Smooth muscle cell (in vitro differentiated cells): ENCODE data around the gene LNPEP. TPM values are rescaled to one million over a fixed set of nuclear protein-coding genes. Genes with fewer than 3 reads are reported as not detected.

ENCODE experiments used
- DNase-seq: peaks from one replicate; lab custom pipeline; 2025; ENCODE audit not compliant: unreplicated experiment; lab: John Stamatoyannopoulos, UW
- H2AFZ ChIP-seq: fragments of 200-600 bp; sonication (generic); 2 replicates; pipeline ENCODE4 v1.6.0; 2016; ENCODE audit warnings: antibody characterized with exemption, low read depth, mild to moderate bottlenecking
- H3F3A ChIP-seq: fragments of 200-600 bp; sonication (generic); 2 replicates; pipeline ENCODE4 v1.6.0; 2017; ENCODE audit warnings: antibody characterized with exemption, low read depth
- H3K27ac ChIP-seq: fragments of 200-600 bp; sonication (generic); 2 replicates; pipeline ENCODE4 v1.5.1; 2016; ENCODE audit warnings: low read depth, mild to moderate bottlenecking
- H3K27me3 ChIP-seq: fragments of 200-600 bp; sonication (generic); 2 replicates; pipeline ENCODE4 v1.6.1; 2016; ENCODE audit warnings: low read depth, mild to moderate bottlenecking
- H3K36me3 ChIP-seq: fragments of 200-600 bp; sonication (generic); 2 replicates; pipeline ENCODE4 v1.5.1; 2016; ENCODE audit warnings: low read depth
- H3K4me1 ChIP-seq: fragments of 200-600 bp; sonication (generic); 2 replicates; pipeline ENCODE4 v1.5.1; 2016; ENCODE audit warnings: low read depth
- H3K4me2 ChIP-seq: fragments of 200-600 bp; sonication (generic); 2 replicates; pipeline ENCODE4 v1.6.0; 2016; ENCODE audit warnings: mild to moderate bottlenecking
- H3K4me3 ChIP-seq: fragments of 200-600 bp; sonication (generic); 2 replicates; pipeline ENCODE4 v1.5.1; 2016; ENCODE audit warnings: mild to moderate bottlenecking
- H3K79me2 ChIP-seq: fragments of 200-600 bp; sonication (generic); 2 replicates; pipeline ENCODE4 v1.6.0; 2016; ENCODE audit warnings: low read depth, mild to moderate bottlenecking
- H3K9ac ChIP-seq: fragments of 200-600 bp; sonication (generic); 2 replicates; pipeline ENCODE4 v1.6.0; 2016; ENCODE audit warnings: low read depth
- H3K9me3 ChIP-seq: fragments of 200-600 bp; sonication (generic); replicated peaks from 2 replicates; pipeline ENCODE4 v1.5.1; 2016; ENCODE audit warnings: low read depth
- H4K20me1 ChIP-seq: fragments of 200-600 bp; sonication (generic); 2 replicates; pipeline ENCODE4 v1.6.0; 2016; ENCODE audit warnings: low read depth
- WGBS: methylation state at CpG from one replicate; pipeline ENCODE4 v1.1.7; 2016; ENCODE audit warnings: low lambda C conversion rate; 5-methylcytosine and 5-hydroxymethylcytosine counted together
- polyA plus RNA-seq: library from polyadenylated mRNA; unstranded; fragments of >200 nt; fragmentation: Nextera tagmentation; extraction: Ambion mirVana; gene quantifications from 2 replicates; pipeline ENCODE4 v1.2.1, GENCODE V29; 2016
- total RNA-seq: library from RNA; depleted of rRNA; stranded (reverse); fragments of >200 nt; gene quantifications from 2 replicates; pipeline ENCODE4 v1.2.3, GENCODE V29; 2014
- TF ChIP-seq, protein P1 (sequence below): fragments of 200-600 bp; sonication (generic); IDR thresholded peaks from 2 replicates; pipeline ENCODE4 v1.5.1; 2017; ENCODE audit warnings: borderline replicate concordance, mild to moderate bottlenecking, antibody characterized with exemption; ENCODE audit not compliant: insufficient read depth, poor library complexity, severe bottlenecking

Gene LNPEP
- total and polyA plus RNA-seq, 2 experiments from 2014 or later: 2.3 to 24.3 TPM

DNA sequence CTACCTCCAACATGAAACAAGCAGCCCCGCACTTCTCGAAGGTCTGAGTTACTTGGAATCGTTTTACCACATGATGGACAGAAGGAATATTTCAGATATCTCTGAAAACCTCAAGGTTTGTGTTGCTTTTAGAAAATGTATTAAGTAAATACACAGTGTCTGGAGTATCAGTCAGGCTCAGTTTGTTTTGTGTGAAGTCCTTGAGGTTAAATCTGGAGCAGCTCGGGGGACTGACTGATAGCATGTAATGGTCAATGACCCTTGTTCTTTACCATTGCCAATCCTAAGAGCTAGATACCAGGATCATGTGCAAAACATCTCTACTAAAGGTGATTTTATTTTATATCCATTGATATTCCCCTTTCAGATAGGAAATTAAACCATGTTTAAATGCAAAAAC lies 26.9 kb upstream of the LNPEP start:
- Histone ChIP-seq H2AFZ (no peak overlapping the region), H4K20me1 (no peaks in the 10 kb centered on the region), H3K9me3 (no peaks in the 10 kb centered on the region), H3F3A (no peaks in the 10 kb centered on the region), H3K36me3 (no peaks in the 10 kb centered on the region), H3K27me3 (no peaks in the 10 kb centered on the region), H3K4me2 (no peak overlapping the region), H3K27ac (no peak overlapping the region), H3K4me3 (no peak overlapping the region), H3K79me2 (no peaks in the 10 kb centered on the region), H3K9ac (no peak overlapping the region), H3K4me1 (no peaks in the 10 kb centered on the region)
- DNase-seq: no peak
- WGBS: 75% methylated on average over 4 of the region's 4 CpGs
- TF ChIP-seq, protein P1, sequence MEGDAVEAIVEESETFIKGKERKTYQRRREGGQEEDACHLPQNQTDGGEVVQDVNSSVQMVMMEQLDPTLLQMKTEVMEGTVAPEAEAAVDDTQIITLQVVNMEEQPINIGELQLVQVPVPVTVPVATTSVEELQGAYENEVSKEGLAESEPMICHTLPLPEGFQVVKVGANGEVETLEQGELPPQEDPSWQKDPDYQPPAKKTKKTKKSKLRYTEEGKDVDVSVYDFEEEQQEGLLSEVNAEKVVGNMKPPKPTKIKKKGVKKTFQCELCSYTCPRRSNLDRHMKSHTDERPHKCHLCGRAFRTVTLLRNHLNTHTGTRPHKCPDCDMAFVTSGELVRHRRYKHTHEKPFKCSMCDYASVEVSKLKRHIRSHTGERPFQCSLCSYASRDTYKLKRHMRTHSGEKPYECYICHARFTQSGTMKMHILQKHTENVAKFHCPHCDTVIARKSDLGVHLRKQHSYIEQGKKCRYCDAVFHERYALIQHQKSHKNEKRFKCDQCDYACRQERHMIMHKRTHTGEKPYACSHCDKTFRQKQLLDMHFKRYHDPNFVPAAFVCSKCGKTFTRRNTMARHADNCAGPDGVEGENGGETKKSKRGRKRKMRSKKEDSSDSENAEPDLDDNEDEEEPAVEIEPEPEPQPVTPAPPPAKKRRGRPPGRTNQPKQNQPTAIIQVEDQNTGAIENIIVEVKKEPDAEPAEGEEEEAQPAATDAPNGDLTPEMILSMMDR: no peak

DNA sequence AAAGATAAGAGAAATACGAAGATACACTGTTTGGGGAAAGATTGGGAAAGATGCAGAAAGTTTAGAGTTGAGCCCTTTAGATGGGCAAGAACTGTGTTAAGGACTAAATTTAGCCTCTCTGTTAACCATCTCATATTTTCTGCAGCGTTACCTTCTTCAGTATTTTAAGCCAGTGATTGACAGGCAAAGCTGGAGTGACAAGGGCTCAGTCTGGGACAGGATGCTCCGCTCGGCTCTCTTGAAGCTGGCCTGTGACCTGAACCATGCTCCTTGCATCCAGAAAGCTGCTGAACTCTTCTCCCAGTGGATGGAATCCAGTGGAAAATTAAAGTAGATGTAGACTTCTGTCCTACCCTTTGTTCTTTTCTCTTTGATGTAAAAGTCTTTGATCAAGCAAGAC lies 26.4 kb upstream of the LNPEP start:
- TF ChIP-seq, protein P1: no peak
- no peak for DNase-seq
- H2AFZ ChIP-seq: no peak overlapping the region
- H3K27ac ChIP-seq: no peak overlapping the region
- H3K4me3 ChIP-seq: no peak overlapping the region
- WGBS: 90% methylated on average over 4 of the region's 4 CpGs
- no peaks in the 10 kb centered on the region for H3K36me3 ChIP-seq
- H3K27me3 ChIP-seq: no peaks in the 10 kb centered on the region
- no peaks in the 10 kb centered on the region for H3K9me3 ChIP-seq
- H3K4me2 ChIP-seq: no peak overlapping the region
- H4K20me1 ChIP-seq: no peaks in the 10 kb centered on the region
- H3F3A ChIP-seq: no peaks in the 10 kb centered on the region
- H3K4me1 ChIP-seq: no peaks in the 10 kb centered on the region
- no peak overlapping the region for H3K9ac ChIP-seq
- no peaks in the 10 kb centered on the region for H3K79me2 ChIP-seq

- no peak for DNase-seq
- Histone ChIP-seq H4K20me1 (no peaks in the 10 kb centered on the region), H3K27me3 (no peaks in the 10 kb centered on the region), H3F3A (no peaks in the 10 kb centered on the region), H3K4me3 (no peak overlapping the region), H3K79me2 (no peaks in the 10 kb centered on the region), H3K9me3 (no peaks in the 10 kb centered on the region), H3K27ac (no peak overlapping the region), H3K9ac (no peak overlapping the region), H2AFZ (no peak overlapping the region), H3K4me1 (no peaks in the 10 kb centered on the region), H3K36me3 (no peaks in the 10 kb centered on the region), H3K4me2 (no peak overlapping the region)
- 90% methylated on average over 2 of the region's 2 CpGs for WGBS
- TF ChIP-seq, protein P1: no peak
Observed at GRCh38 chr5:96911139-96911538, 24.7 kb upstream of the LNPEP start.

GRCh38 chr5:96913233-96913632 lies 22.6 kb upstream of the LNPEP start:
- Histone ChIP-seq H2AFZ (no peak overlapping the region), H3F3A (no peaks in the 10 kb centered on the region), H3K4me3 (no peak overlapping the region), H3K9me3 (no peaks in the 10 kb centered on the region), H3K36me3 (no peaks in the 10 kb centered on the region), H3K27ac (no peak overlapping the region), H3K27me3 (no peaks in the 10 kb centered on the region), H3K79me2 (no peaks in the 10 kb centered on the region), H3K4me1 (no peaks in the 10 kb centered on the region), H3K9ac (no peak overlapping the region), H4K20me1 (no peaks in the 10 kb centered on the region), H3K4me2 (no peak overlapping the region)
- TF ChIP-seq, protein P1: no peak
- 81% methylated on average over 2 of the region's 2 CpGs for WGBS
- DNase-seq: no peak
